Fibroblast of the conjunctiva (primary cell): ENCODE measurements around the gene PTPN18.

Experiments used
- DNase-seq: peaks from one replicate; pipeline ENCODE4 v3.0.0-alpha.2; 2010; ENCODE audit warnings: low read depth

PTPN18 gene

GRCh38 chr2:130339885-130340745 is 15.7 kb upstream of the PTPN18 start:
- DNase-seq: no peak

DNA sequence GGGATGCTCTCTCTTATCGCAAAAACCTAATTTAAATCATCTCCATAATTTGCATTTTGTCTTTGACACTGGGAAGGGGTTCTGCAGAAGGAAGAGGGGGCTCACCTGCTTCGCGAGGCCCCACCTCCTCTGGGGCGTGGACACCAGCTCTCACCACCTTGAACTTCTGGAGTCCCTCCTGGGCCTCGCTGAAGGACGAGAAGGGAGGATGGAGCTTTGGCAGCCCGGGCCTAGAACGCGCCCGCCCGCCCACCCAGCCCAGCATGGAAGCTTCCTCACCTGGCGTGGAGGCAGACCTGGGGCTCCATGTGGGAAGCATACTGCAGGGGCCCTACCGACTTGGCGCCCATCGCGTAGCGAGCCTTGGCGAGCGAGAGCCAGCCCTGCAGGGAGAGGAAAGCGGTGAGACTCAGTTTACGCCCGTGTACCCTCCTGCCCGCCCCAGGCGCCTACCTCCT is 14.3 kb upstream of the PTPN18 start:
- DNase-seq: no peak

DNA sequence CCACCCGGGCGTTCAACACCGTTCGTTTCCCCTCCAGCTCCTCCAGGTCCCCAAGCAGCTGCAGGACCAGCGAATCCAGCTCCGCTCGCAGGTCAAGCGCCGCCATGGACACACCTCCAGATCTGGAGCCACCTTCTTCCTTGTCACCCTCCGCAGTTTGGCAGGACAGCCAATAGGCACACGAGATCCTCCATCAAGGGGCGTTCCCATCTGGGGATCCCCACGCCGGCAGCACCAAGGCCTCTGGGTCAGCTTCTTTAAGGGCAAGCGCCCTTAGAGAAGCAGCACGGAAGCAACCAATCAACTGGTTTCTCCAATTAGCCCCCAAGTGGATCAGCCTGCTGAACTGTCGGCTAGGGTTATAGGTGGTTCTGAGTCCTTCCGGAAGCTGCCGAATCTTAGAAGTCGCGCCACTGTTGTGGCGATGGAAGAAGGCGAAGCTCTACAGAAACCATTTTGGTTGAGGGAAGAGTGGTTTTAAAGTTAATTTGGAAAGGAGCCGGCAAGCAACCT is 13.8 kb upstream of the PTPN18 start:
- peak; percentile 90 for DNase-seq

GRCh38 chr2:130342533-130343275 is 13.2 kb upstream of the PTPN18 start, which contains the start of gene IMP4:
TSS of gene IMP4 (plus strand) at chr2:130342897. CDS start at chr2:130342933, 36 bp downstream.
- DNase-seq: peak; percentile 99

- no peak for DNase-seq
Observed at GRCh38 chr2:130344578-130344977, 11.3 kb upstream of the PTPN18 start.

DNA sequence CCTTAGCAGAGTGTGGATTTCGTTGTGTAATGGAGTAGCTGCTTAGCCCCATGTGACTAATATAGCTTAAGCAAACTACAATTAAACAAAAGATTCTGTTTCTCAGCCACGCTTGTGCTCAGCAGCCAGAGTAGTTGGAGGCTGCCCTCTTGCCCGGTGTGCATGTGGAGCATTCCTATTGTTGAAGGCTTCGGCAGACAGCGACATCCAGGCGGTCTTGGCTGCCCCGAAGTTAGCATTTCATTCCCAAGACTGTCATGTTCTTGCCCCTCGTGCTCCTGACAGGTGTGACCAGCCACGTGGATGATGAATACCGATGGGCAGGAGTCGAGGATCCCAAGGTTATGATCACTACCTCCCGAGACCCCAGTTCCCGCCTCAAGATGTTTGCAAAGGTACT is 10.8 kb upstream of the PTPN18 start:
- DNase-seq: no peak

DNA sequence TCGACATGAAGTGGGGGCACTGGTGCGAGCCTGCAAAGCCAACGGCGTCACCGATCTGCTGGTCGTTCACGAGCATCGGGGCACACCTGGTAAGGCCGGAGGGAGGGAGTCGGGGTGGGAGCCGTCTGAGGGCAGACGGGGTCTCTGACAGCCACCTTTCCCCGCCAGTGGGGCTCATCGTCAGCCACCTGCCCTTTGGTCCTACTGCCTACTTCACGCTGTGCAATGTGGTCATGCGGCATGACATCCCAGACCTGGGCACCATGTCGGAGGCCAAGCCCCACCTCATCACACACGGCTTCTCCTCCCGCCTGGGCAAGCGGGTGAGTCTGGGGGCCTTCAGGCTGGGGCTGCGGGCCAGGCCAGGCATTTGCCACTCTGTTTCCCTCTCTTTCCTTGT is 10.2 kb upstream of the PTPN18 start:
- no peak for DNase-seq

GRCh38 chr2:130346041-130346740 is 9.7 kb upstream of the PTPN18 start:
- DNase-seq: no peak

DNA sequence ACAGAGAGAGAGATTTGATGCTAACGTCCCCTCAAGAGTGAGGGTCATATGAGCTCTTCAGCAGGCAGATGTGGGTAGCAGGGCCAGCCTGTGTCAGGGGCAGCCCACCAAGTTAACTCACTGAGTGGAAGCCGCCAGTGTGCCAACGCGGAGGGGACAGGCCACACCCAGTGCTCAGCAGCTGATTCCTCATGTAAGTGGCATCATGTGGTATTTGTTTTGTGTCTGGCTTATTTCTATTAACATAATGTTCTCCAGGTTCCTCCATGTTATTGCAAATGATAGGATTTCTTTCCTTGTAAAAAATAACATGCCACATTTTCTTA is 9.2 kb upstream of the PTPN18 start:
- no peak for DNase-seq

DNA sequence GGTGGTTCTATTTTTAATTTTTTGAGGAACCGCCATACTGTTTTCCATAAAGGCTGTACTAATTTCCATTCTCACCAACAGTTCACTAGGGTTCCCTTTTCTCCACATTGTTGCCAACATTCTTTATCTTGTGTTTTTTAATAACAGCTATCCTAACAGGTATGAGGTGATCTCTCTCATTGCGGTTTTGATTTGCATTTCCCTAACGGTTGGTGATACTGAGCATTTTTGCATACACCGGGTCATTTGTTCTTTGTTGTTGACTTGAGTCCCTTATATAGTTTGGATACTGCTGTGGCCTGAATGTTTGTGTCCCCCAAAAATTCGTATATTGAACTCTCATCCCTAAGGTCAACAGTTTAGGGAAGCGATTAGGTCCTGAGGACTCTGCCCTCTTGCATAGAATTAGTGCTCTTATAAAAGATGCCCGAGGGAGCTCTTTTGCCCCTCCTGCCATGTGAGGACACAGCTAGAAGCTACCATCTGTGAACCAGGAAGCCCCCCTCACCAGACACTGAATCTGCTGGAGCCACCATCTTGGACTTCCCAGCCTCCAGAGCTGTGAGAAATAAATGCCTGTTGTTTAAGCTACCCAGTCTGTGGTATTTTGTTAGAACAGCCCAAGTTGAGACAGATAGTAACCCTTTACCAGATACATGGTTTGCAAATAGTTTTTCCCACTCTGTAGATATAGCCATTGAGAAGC is 8.5 kb upstream of the PTPN18 start:
- no peak for DNase-seq

- no peak for DNase-seq
Observed at GRCh38 chr2:130349174-130349573, 6.7 kb upstream of the PTPN18 start.

GRCh38 chr2:130351711-130352110 is 4.1 kb upstream of the PTPN18 start:
- DNase-seq: no peak

DNA sequence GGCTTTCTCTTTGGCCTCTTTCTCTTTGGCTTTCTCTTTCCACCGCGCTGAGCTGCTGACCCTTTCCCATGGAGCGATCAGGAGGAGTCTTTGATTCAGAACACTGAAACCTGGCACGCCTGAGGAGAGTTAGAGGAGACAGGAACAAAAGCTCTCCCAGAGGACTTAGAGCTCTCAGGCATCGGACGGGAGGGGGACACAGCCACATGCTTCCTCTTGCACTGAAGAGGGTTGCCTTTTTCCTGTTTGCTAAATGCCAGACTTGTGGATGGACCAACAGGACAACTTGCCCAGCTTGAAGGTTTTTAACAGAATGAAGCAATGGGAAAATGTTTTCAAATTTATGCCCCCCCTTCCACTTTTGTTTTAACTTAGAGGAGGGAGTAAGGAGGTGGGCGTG is 3.6 kb upstream of the PTPN18 start:
- no peak for DNase-seq

DNA sequence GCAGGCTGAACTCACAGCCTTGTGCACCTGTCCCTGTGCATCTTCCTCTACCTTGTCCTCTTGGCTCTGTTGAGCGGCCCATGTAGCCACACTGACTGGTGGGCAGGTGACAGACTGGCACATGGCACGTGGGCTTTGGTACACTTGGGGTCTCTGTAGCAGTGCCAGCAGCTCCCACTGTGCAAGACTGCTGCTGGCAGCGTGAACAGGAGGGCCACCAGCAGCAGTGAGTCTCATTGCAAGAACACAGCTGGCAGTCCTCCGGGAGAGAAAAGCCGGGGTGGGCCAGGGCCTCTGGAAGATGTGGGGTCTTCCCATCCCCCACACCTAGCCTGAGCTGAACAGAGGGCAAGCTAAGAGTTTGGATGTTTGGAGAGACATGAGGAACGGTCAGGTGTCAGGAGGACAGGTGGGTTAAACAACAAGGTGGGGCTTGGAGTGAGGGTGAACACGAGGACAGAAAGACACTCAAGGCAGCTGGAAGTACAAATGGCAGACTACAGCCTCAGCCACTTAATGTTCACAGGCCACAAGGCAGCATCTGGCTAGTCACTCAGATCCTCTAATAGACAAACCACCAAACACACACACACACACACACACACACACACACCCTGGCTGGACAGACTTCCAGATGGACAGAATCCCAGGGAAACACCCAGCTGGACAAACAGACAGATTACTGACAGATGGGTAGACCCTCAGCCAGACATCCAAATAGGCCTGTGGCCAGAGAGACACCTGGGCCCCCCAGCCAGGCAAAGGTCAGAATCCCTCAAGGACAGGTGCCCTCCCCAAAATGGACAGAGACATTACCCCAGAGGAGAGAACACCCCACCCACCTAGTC is 2.3 kb upstream of the PTPN18 start:
- no peak for DNase-seq

DNA sequence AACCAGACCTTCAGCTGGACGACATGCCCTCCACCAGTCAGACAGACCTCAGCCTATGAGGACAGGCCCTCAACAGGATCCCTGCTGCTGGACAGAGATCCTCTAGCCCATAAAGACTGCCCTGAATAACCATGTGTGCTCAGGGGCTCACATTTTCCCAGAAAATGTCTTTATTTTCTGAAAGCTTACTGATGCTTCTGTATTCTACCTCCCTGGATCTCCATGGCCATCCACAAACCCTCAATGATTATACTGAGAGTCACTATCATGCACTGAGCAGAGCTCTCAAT is 1.8 kb upstream of the PTPN18 start:
- no peak for DNase-seq

- no peak for DNase-seq
Observed at GRCh38 chr2:130355172-130355577, 681 bp upstream of the PTPN18 start.

- DNase-seq: no peak
Observed at GRCh38 chr2:130357864-130358263, 2.0 kb downstream of the PTPN18 start.

GRCh38 chr2:130358420-130359350 is 2.8 kb downstream of the PTPN18 start:
- DNase-seq: no peak

GRCh38 chr2:130359466-130359865 is 3.6 kb downstream of the PTPN18 start:
- DNase-seq: no peak

DNA sequence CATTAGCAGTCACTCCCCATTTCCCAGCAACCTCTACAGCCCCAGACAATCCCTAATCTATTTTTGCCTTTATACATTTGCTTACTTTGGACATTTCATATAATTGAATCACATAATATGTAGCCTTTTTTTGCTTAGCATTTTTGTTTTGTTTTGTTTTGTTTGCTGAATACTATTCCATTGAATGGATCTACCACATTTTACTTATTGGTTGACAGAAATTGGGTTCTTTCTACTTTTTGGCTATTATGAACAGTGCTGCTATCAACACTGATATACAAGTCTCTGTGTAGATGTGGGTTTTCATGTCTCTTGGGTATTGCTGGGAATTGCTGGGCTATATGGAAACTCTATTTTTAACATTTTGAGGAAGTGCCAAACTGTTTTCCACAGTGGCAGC is 7.6 kb downstream of the PTPN18 start:
- DNase-seq: no peak
